Measurements from ENCODE around the gene NOP14.

DNA sequence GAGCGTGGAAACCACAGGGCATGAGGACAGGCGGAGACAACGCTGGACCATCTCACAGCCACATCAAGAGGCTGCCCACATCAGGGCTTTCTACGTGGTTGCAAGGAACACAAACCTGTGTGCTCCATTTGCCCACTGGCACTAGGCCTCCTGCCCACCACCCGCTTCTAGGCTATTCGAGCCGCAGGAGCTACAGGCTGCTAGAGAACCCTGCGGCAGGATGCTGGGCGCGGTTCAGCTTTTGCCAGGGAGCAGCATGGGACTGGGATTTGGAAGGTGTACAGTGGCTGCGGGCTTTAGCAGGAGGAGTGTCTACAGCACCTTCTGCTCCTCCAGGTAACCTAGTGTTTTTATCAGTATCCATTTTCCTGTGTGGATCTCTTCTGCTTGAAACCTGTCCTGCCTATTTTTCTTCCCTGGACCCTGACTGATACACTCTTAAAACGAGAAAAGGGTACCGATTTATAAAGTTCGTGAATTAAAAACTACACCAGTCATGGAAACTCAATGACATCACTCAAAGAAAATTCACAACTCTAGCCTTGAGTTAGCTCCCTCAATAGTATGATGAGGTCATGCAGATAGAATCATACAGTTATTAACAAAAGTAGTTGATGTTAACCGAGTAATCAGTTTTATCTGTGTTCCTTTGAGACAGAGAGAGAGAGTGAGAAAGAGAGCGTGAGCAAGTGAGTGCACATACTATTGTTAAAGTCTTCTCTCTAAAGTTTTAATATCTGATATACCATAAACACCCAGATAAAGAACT, 12.8 kb downstream of the NOP14 start:
- TF ChIP-seq, protein P1, sequence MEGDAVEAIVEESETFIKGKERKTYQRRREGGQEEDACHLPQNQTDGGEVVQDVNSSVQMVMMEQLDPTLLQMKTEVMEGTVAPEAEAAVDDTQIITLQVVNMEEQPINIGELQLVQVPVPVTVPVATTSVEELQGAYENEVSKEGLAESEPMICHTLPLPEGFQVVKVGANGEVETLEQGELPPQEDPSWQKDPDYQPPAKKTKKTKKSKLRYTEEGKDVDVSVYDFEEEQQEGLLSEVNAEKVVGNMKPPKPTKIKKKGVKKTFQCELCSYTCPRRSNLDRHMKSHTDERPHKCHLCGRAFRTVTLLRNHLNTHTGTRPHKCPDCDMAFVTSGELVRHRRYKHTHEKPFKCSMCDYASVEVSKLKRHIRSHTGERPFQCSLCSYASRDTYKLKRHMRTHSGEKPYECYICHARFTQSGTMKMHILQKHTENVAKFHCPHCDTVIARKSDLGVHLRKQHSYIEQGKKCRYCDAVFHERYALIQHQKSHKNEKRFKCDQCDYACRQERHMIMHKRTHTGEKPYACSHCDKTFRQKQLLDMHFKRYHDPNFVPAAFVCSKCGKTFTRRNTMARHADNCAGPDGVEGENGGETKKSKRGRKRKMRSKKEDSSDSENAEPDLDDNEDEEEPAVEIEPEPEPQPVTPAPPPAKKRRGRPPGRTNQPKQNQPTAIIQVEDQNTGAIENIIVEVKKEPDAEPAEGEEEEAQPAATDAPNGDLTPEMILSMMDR (IDR thresholded peaks at IDR 0.05), result no peak
- no peak for TF ChIP-seq POLR2A (IDR thresholded peaks at IDR 0.05)

Data from heart left ventricle (tissue), 13 donors.